Vagina (tissue), 2 donors: ENCODE results near the gene PRMT7. TPM values are rescaled to one million over a fixed set of nuclear protein-coding genes. Genes with fewer than 3 reads are reported as not detected.
"Not testable (repeated sequence)": the region's sequence is repeated elsewhere in the genome, so short reads cannot be mapped to it uniquely, and the experiment has no call there.

Experiments
- DNase-seq, 2 donors: peaks; one replicate each; pipeline ENCODE4 v3.0.0-alpha.2; 2017; ENCODE audit errors: extremely low spot score in 2 of 2
- H3K27ac ChIP-seq: fragments of 200-600 bp; sonication (generic); one replicate; pipeline ENCODE4 v1.5.1; 2019
- H3K27me3 ChIP-seq: fragments of 200-600 bp; sonication (generic); one replicate; pipeline ENCODE4 v1.5.1; 2019
- H3K36me3 ChIP-seq, 2 donors: fragments of 200-600 bp; sonication (generic); one replicate each; pipeline ENCODE4 v1.5.1; 2017 to 2019
- H3K4me1 ChIP-seq: fragments of 200-600 bp; sonication (generic); one replicate; pipeline ENCODE4 v1.5.1; 2019
- H3K4me3 ChIP-seq, 2 donors: fragments of 200-600 bp; sonication (generic); 1 replicate in 1 of 2; 2 replicates in 1 of 2; pipeline ENCODE4 v1.5.1; 2016 to 2019
- H3K9me3 ChIP-seq: fragments of 200-600 bp; sonication (generic); one replicate; pipeline ENCODE4 v1.5.1; 2019
- POLR2A ChIP-seq, 2 donors: fragments of 450-650 bp; IDR thresholded peaks; one replicate each; pipeline ENCODE4 v1.6.1; 2017; ENCODE audit warnings: antibody characterized with exemption in 2 of 2, mild to moderate bottlenecking in 2 of 2, moderate library complexity in 2 of 2
- POLR2AphosphoS5 ChIP-seq, 2 donors: sonication (generic); formaldehyde crosslinking; IDR thresholded peaks; one replicate each; pipeline ENCODE4 v1.9.0; 2017; ENCODE audit warnings: antibody characterized with exemption in 2 of 2, mild to moderate bottlenecking in 2 of 2, low read depth in 1 of 2; ENCODE audit not compliant: insufficient read depth in 1 of 2
- intact Hi-C: fragments of 100-400 bp; cut with DNase I; formaldehyde crosslinking; loops from one replicate; pipeline ENCODE4 v1.15.1; 2023
- total RNA-seq: library from RNA; depleted of rRNA; stranded (reverse); fragments of >200 nt; gene quantifications from one replicate; pipeline ENCODE4 v1.2.3, GENCODE V29; 2016
- TF ChIP-seq, protein P1 (sequence below), 3 experiments: fragments of 450-650 bp in 2 of 3; fragments of 200-600 bp in 1 of 3; sonication (generic) in 1 of 3; IDR thresholded peaks; one replicate each; pipeline ENCODE4 v1.5.1; 2017 to 2019; ENCODE audit warnings: antibody characterized with exemption in 3 of 3, mild to moderate bottlenecking in 2 of 3, moderate library complexity in 2 of 3

PRMT7 gene
- total RNA-seq, 1 donor from 2014 or later = 47.9 TPM

DNA sequence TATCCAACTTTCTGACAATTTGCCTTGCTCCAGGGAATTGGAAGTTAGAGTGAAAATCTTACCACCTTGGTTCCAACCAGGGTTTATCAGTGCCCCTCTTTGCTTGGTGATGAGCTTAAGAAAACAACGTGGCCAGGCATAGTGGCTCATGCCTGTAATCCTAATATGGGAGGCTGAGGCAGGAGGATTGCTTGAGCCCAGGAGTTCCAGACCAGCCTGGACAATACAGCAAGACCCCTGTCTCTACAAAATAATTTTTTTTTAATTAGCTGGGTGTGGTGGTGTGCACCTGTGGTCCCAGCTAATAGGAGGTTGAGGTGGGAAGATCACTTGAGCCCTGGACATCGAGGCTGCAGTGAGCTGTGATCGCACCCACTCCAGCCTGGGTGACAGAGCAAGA is 25.1 kb upstream of the PRMT7 start:
- no peak for DNase-seq
- H3K4me3 ChIP-seq = no peak overlapping the region
- peaks cover 81% of the 10 kb centered on the region for H3K4me1 ChIP-seq
- TF ChIP-seq POLR2AphosphoS5 (IDR thresholded peaks at IDR 0.05; ENCODE audit: insufficient read depth in 1 of 2, low read depth in 1 of 2) (no peak), POLR2A (IDR thresholded peaks at IDR 0.05) (no peak)
- TF ChIP-seq, protein P1, sequence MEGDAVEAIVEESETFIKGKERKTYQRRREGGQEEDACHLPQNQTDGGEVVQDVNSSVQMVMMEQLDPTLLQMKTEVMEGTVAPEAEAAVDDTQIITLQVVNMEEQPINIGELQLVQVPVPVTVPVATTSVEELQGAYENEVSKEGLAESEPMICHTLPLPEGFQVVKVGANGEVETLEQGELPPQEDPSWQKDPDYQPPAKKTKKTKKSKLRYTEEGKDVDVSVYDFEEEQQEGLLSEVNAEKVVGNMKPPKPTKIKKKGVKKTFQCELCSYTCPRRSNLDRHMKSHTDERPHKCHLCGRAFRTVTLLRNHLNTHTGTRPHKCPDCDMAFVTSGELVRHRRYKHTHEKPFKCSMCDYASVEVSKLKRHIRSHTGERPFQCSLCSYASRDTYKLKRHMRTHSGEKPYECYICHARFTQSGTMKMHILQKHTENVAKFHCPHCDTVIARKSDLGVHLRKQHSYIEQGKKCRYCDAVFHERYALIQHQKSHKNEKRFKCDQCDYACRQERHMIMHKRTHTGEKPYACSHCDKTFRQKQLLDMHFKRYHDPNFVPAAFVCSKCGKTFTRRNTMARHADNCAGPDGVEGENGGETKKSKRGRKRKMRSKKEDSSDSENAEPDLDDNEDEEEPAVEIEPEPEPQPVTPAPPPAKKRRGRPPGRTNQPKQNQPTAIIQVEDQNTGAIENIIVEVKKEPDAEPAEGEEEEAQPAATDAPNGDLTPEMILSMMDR (IDR thresholded peaks at IDR 0.05) = no peak
- H3K9me3 ChIP-seq = no peaks in the 10 kb centered on the region
- intact Hi-C loops = no loop called here
- H3K27me3 ChIP-seq = no peaks in the 10 kb centered on the region
- no peaks in the 10 kb centered on the region for H3K36me3 ChIP-seq
- peak overlapping the region; percentile 66 for H3K27ac ChIP-seq

DNA sequence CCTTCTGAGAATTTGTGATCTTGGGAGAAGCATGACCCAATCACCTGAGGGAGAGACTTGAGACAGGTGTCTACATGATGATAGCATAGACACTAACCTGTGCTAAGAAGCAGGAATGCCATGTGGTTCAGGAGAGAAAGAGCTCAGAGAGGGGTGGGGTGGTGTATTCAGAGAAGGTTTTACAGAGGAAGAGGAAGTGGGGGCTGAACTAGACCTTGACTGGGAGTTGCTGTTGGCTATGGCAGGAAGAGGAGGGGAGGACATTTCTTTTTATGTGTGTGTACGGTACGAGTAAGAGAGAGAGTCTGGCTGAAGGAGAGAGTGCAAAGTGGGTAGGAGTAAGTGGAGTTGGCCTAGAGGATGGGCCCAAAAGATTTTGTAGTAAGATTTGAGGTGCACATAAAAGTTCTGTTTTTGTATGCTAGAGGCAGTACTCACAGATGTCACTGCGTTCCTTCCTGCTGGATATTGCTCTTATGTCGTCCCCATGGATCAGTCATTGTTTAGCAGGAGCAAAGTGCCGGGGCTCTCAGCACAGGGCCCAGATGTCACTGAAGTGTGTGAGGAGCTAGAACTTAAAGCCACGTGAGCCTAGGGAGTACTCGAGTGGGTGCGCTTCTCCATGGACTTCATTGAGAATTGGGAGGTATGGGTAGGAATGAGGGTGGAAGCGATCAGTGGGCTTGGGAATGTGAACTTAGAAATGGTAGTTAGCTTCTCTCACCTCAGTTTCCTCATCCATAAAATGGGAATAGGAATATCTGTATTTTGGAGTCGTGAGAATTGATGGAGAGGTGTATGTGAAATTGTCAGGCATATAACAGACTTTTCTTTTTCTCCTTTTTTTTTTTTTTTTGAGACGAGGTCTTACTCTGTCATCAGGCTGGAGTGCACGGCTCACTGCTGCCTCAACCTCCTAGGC is 24.4 kb upstream of the PRMT7 start:
- Histone ChIP-seq H3K27ac (peak overlapping the region; percentile 79), H3K36me3 (peaks cover 0 to 5% of the 10 kb centered on the region in 2 donors), H3K4me3 (no peak overlapping the region), H3K9me3 (no peaks in the 10 kb centered on the region), H3K27me3 (no peaks in the 10 kb centered on the region), H3K4me1 (peaks cover 81% of the 10 kb centered on the region)
- intact Hi-C loops = no loop called here
- DNase-seq = no peak
- no peak for TF ChIP-seq POLR2A (IDR thresholded peaks at IDR 0.05)
- TF ChIP-seq, protein P1 (IDR thresholded peaks at IDR 0.05) = no peak

DNA sequence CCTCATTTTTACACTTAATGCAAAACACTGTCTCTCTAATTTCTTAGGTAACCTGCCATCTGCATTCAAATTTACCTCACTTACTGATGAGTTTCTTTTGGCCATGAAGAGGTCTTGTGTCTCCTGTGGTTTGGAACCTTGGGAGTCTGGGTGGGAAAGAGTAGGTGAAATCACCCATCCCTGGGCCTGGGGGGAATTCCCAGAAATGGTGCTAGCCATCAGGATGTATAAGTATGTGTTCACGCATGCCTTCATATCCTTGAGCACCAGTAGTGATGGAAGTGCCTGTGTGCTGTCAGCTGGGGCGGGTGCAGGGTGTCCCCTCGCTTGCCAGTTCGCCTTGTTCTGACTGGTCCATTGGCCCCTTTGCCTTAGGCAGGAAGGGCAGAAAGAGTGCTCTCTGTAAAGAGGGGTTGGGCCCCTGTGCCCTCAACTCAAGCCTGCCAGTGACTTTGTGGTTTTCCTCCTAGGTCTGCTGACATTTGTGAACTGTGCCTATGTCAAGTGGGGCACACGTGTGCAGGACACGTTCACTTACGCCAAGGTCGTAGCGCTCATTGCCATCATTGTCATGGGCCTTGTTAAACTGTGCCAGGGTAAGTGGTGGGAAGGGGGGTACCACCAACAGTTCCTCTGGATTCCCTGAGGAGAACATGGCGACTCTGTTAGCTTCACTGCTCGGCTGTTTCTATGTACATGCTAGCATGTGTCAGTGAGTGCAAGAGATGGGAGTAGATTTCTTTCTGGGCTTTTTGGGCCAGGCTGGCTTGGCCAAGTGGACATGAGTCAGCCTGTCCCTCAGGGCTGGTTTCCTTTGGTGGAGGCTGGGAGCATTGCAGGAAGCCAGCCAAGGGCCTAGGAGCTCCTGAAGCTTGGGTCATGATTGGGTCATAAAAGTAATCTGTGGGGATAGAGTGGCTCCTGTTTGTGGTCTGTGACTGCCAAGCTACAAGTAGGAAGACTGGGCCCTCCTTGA is 23.3 kb upstream of the PRMT7 start:
- Histone ChIP-seq H3K36me3 (peaks cover 0 to 6% of the 10 kb centered on the region in 2 donors), H3K27me3 (no peaks in the 10 kb centered on the region), H3K9me3 (no peaks in the 10 kb centered on the region), H3K4me3 (no peak overlapping the region), H3K27ac (peak overlapping the region; percentile 79), H3K4me1 (peaks cover 78% of the 10 kb centered on the region)
- TF ChIP-seq, protein P1 (IDR thresholded peaks at IDR 0.05) = peak in 1 of 3 experiments; percentile 6
- TF ChIP-seq POLR2AphosphoS5 (IDR thresholded peaks at IDR 0.05; ENCODE audit: insufficient read depth in 1 of 2, low read depth in 1 of 2) (peak in 1 of 2 donors; percentile 29), POLR2A (IDR thresholded peaks at IDR 0.05) (no peak)
- DNase-seq = no peak
- intact Hi-C loops = no loop called here

DNA sequence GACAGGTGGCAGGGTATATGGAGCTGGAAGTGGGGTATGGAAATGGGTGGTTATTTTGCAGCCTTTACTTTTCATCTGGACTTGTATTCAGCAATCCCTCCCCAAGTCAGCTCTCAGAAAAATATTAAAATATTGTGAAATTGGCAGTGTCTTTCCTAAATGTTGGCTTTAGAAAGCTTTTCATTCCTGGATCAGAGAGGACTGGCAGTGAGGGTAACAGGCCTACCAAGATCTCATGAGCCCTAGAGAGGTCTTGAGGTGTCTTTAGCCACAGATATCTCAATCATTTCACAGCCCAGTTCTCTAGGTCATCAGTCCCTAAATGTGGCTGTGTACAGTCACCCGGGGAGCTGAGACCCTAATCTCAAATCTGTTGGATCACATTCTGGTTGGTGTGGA is 22.6 kb upstream of the PRMT7 start:
- intact Hi-C loops = no loop called here
- DNase-seq = no peak
- no peaks in the 10 kb centered on the region for H3K27me3 ChIP-seq
- H3K36me3 ChIP-seq = peaks cover 0 to 6% of the 10 kb centered on the region in 2 donors
- TF ChIP-seq, protein P1 (IDR thresholded peaks at IDR 0.05) = no peak
- TF ChIP-seq POLR2A (IDR thresholded peaks at IDR 0.05) = no peak
- TF ChIP-seq POLR2AphosphoS5 (IDR thresholded peaks at IDR 0.05; ENCODE audit: insufficient read depth in 1 of 2, low read depth in 1 of 2) = no peak
- no peaks in the 10 kb centered on the region for H3K9me3 ChIP-seq
- H3K4me1 ChIP-seq = peaks cover 73% of the 10 kb centered on the region
- peak overlapping the region; percentile 79 for H3K27ac ChIP-seq
- H3K4me3 ChIP-seq = no peak overlapping the region

DNA sequence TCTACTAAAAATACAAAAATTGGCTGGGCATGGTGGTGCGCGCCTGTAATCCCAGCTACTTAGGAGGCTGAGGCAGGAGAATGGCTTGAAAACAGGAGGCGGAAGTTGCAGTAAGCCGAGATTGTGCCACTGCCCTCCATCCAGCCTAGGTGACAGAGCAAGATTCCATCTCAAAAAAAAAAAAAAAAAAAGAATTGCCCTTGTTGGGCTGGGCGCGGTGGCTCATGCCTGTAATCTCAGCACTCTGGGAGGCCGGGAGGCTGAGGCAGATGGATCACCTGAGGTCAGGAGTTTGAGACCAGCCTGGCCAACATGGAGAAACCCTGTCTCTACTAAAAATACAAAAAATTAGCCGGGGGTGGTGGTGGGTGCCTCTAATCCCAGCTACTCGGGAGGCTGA is 22.0 kb upstream of the PRMT7 start:
- intact Hi-C loops, H3K4me3 ChIP-seq, H3K9me3 ChIP-seq, DNase-seq, H3K36me3 ChIP-seq, H3K27me3 ChIP-seq: not testable (repeated sequence)
- Histone ChIP-seq H3K4me1 (peaks cover 67% of the 10 kb centered on the region), H3K27ac (peak overlapping the region; percentile 79)
